Posterior cingulate gyrus (tissue), 11 donors: ENCODE measurements around the gene ZNF32.

ENCODE experiments used
- DNase-seq, 10 donors: peaks; one replicate each; pipeline versions ENCODE4 v3.0.0 to v3.0.0-alpha.2; 2020 to 2021; ENCODE audit warnings: mixed read lengths in 3 of 10
- intact Hi-C: fragments of 100-400 bp; cut with DNase I; formaldehyde crosslinking; loops from one replicate; pipeline ENCODE4 v1.15.1; 2023

Gene ZNF32

DNA sequence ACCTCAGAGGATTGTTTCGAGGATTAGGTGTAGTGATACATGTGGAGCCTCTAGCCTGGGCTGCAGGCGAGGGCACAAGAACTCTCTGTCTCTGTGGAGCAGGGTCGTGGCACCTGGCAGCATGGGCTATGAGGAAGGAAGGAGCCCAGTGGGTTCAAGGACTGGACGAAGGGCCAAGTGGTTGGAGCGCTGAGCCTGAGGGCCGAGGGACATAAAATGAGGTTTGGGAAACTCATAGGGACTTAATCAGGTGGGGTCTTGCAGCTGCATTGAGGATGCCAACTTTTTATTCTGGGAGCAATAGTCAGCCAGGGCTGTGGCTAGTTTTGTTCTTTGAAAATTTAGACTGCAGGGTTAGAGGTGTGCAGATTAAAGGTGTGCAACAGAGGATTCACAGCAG lies 33.0 kb upstream of the ZNF32 start:
- DNase-seq = no peak
- intact Hi-C loops = no loop called here

DNA sequence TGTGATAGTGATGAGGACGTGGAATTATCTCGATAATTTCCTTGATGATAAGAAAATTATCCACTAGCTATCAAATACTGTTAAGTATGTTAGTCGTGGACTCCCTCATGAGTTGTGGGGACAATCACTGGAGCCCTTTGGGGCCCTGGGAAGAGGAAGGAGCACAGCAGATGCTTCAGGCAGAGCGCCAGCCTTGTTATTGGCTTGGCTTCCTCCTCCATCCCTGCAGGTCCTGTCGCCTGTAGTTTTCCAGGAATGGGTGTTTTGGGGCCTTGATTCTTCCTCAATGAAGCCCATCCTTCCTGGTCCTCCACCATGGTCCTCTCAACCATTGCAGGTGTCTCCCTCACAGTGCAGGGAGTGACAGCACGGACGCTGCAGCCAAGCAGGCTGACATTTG lies 32.5 kb upstream of the ZNF32 start:
- no peak for DNase-seq
- intact Hi-C loops = no loop called here

DNA sequence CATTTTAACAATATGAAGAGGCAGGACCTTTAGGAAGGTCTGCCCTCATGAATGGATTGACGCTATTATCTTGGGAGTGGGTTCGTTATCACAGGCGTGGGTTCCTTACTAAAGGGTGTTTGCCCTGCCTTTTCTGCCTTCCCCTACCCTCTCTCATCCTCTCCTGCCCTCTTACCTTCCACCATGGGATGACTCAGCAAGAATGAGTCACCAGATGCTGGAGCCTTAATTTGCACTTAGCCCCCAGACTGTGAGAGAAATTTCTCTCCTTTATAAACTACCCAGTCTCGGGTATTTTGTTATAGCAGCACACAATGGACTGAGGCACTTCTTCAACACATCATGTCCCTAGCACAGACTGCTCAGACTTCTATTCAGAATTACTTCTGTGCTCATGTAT lies 31.4 kb upstream of the ZNF32 start:
- no peak for DNase-seq
- intact Hi-C loops = no loop called here

DNA sequence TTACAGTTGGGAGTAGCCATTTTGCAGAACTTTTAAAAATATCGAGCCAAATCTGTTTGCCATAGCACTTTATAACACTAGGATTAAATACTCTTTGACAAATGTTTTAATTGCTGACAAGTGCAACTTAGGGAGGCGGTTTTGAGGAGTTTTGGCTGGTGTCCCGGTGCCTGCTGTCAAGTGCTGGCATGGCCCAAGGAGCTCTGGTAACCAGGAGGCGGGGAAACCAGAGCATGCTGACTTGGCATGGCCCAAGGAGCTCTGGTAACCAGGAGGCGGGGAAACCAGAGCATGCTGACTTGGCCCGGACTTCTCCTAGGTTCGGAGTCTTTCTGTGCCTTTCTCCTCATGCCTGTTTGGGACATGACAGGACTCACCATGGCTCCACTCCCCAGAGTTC lies 30.8 kb upstream of the ZNF32 start:
- peak; percentile 40 to 92 (median 60) for DNase-seq
- intact Hi-C loops = no loop called here

DNA sequence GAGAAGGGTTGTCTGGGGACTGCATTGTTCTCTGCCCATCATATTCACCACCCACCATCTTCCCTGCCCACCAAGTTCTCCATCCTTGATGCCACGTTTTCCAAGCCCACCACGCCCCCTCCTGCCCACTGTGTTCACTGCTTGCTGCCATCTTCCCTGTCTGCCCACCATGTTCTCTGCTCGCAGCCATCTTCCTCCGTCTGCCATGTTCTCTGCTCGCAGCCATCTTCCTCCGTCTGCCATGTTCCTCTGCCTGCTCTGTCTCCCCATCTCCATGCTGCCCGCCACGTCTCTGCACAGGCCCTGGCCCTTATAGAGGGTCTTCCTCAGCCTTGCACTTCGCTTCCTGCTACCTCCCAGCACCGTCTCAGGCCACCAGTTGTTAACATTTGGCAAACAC lies 30.0 kb upstream of the ZNF32 start:
- intact Hi-C loops = no loop called here
- DNase-seq = peak in 1 of 10 donors; percentile 64

DNA sequence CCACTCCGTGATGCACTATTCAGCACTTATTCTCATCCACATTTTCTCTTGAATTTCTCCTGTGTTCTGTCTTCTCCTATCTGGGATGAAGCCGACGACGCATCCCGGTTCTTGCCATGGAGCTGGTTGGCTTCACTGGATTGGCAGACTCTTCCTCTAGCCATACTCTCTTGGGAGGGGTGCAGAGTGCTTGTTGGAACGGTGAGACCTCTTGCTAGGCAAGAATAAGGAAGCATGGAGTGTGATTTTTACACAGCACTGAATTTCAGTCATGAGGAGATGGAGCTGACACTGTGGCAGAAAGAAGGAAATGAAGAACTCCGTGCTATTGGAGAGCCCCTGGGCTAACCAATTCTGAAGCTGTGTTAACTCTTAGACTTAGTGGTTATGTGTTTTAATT lies 28.2 kb upstream of the ZNF32 start:
- intact Hi-C loops = no loop called here
- DNase-seq = no peak

DNA sequence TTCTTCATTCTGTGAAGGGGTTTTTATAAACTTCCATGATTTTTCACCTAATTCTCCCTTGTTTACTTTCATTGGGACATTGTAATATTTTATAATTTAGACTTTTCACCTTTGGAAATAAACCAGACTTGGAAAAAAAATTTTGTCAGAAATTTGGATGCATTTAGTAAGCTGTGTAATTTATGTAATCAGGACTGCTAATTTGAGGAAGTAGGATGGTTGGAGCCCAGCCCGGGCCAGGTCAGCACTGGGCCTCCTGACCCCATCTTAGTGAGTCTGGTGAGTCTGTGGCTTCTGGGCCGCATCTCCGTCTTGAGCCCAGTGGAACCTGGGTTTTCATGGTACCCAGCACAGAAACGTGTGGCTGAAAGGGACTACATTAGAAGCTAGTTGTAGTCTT lies 27.6 kb upstream of the ZNF32 start:
- intact Hi-C loops = no loop called here
- DNase-seq = no peak

DNA sequence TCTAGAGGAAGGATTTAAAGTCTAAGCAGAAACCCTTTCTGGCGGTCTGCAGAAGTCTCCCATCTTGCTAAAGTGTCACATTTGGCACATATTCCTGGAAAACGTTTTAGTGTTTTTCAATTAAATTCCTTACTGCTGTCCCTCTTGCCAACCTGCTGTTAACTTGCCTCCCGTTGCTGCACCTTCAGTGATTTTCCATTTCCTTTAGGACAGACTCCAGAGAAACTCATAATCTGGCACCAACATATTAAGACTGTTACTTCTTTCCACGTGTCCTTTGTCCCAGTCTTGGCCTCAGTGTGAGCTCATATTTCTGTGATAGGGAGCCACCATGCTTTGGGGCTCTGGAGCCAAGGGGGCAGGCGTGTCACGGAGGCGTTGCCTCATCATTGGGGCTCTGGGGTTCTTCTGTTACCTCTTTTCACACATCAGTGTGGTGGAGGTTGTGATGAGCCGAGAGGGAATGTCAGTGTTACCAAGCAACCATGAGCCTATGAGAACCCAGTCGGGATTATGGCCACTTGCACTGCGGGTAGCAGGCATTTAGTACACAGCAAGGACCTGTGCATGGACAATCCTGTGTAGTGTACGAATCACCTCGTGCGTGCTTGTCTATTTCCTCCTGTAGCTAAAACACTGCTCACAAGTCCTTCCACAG lies 26.0 kb upstream of the ZNF32 start:
- intact Hi-C loops = loop anchor here (5.0 kb wide), 1 partner anchor 638 kb away; no protein-coding TSS in a partner anchor

DNA sequence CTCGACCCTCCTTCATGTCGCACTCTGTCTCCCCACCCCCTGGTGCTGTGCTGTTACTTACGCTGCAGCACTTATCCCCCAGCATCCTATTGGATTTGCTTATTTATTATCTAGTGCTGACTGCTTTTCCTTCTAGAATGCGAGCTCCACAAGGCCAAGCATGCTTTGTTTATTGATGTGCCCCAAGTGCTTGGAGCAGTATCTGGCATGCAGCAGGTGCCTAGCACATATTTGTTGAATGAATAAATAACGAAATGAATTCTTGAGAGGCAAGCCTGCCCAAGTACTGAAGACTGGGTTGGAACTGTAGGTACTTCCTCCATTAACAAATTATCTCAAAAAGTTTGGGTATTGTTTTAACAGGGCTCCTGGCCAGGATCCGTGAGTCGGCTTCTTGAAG lies 24.8 kb upstream of the ZNF32 start:
- intact Hi-C loops = loop anchor here (5.0 kb wide), 1 partner anchor 639 kb away; no protein-coding TSS in a partner anchor
- DNase-seq = no peak

More for the DNA sequence above, 26.0 kb upstream of the ZNF32 start:
- DNase-seq = no peak

DNA sequence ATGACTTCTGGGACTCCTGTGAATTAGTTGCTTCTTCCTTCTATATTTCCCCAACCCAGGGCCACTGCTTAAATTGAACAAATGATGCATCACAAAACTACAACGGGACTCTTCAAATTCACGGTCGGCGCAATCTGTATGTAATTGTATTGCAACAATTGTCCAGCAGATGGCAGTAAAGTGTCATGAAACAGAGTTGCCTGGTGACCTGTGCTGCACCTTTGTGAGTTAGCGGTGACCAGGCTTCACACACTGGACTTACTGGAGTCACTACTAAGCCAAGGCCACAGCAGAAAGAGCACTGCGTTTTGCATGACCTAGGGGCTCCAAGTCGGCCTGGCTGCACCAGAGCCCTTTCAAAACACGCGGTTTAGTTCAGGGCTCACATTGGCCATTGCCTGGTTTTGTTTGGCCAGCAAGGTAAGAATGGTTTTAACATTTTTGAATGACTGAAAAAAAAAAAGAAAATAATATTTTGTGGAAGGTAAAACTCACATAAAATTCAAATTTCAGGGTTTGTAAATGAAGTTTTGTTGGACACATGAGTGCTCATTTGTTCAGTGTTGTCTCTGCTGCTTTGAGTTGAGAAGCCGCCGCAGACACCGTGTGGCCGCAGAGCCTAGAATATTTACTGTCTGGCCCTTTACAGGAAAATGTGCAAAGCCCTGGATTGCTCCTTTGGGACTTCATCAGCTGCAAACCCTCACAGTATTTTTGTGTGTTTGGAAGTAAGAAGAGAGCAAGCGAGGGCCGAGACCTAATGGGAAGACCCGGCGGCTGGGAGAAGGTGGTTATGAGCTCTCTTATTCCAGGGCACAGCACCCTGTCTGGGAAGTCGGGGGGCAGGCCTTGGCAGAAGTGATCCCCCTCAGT lies 23.2 kb upstream of the ZNF32 start:
- peak in 2 of 10 donors; percentile 27 to 69 for DNase-seq
- intact Hi-C loops = loop anchor here (1.0 to 5.0 kb wide), 3 partner anchors 640 to 1193 kb away; no protein-coding TSS in a partner anchor

DNA sequence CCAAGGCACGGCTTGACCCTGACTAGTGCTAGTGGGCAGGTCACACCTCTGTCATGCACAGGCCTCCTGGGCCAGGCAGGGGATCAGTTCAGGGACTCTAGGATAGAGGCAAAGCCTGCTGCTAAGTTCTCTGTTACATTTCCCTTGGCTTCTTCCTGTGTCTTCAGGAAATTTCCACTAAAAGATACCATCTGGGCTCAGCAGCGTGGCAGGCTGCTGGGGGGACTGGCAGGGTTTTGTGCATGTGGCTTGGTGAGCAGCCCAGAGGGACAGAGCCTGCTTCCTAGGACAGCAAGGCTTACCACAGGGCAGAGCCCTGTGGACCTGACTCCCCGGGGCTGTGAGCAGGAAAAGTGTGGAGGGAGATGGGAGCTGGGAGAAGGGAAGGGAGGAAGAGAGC lies 20.7 kb upstream of the ZNF32 start:
- intact Hi-C loops = no loop called here
- DNase-seq = no peak

DNA sequence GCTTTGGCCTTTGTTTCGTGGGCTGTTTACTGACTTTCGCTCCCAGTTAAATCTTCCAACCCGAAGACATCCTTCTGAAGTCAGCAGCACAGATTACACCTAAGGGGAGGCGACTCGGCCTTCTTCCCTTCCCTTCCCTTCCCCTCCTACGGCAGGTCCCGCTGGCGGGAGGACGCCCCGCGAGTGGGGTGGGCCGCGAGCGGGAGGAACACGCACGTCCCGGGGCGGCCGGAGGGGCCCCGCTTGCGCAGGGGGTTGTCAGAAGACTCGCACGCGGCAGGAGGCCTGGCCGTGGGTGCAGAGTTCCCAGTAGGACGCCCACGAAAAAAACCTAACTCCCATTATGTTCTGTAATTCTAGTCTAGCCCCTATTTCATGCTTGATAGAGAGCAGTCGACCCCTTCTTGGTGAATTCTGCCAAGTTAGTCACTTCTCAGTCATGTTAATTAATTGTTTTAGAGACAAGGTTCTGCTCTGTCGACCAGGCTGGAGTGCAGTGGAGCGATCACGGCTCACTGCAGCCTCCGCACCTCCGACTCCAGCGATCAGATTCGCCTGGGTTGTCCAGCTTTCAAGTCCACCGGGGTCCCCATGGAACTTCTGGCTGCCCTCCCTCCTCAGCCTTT lies 19.2 kb upstream of the ZNF32 start:
- DNase-seq = no peak
- intact Hi-C loops = no loop called here

DNA sequence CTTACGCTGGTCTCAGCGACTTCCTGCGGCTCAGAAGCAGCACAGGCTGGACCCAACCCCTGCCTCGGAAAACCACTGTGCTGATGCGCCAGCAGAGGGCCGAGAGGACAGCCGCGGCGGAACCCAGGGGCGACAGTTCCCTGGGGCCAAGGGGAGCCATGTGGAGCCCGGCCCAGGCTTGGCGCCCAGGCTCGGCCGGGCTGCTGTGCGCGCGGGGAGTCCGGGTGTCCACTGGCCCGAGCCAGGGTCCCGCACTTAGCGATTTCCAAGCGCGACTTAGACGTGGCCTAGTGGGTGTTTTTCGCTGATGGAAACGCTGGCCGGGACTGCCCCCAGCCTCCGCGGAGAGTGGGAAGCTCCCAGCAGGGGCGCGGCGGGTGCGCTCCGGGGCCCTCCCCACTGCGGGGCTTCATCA lies 18.6 kb upstream of the ZNF32 start:
- DNase-seq = peak in 2 of 10 donors; percentile 74 to 80
- intact Hi-C loops = no loop called here

DNA sequence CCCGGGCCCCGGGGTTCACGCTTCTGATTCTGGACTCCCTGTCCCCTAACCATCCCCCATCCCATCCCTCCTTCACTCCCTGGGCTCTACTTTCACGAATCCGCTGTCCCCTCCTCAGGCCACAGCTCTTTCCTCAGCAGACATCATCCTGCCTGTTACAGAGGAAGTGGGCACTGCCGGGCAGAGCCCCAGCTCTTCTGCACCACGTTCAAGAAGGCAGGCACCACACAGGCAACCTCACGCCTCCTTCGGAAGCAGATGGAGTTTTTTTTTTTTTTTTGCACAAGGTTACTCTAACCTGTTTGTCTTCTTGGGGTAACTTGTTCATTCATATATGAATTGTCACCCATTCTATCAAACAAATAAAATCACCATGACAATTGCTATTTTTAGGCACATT lies 17.9 kb upstream of the ZNF32 start:
- DNase-seq = no peak
- intact Hi-C loops = no loop called here

DNA sequence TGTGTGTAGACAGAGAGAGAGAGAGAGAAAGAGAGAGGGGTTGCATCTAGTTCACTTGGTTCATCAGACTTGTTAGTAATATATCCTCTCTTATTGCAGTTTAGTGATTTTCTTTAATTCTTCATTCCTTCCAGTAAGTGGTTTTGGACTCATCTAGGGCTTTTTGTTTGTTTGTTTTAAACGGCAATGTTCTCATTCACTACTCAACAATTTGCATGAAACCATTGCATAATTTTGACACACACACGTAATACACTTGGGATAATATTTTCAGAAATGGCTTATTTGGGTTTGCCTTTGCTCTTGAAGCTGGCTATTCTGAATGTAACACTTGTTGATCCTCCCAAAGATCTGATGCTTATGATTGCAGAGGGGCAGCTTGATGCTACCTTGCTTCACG lies 16.4 kb upstream of the ZNF32 start:
- no peak for DNase-seq
- intact Hi-C loops = no loop called here

DNA sequence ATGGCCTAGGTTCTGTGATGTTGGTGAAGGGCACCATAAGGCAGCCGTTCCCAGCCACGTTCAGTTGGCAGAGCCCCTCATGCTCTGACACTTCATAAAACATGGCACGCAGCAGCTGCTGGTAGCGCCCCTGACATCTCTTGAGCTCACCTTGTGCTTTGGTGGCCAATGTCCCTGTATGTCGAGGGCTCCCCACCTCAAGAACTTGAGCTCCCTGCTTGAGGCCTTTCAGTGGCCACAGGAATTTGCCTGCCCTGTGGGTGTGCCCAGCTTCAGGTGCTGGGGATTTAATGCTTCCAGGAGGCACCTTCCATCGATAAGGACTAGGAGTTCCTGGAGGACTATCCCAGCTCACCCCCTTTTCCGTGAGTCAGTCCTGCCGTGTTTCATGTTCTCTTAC lies 9.5 kb upstream of the ZNF32 start:
- DNase-seq = no peak
- intact Hi-C loops = no loop called here

DNA sequence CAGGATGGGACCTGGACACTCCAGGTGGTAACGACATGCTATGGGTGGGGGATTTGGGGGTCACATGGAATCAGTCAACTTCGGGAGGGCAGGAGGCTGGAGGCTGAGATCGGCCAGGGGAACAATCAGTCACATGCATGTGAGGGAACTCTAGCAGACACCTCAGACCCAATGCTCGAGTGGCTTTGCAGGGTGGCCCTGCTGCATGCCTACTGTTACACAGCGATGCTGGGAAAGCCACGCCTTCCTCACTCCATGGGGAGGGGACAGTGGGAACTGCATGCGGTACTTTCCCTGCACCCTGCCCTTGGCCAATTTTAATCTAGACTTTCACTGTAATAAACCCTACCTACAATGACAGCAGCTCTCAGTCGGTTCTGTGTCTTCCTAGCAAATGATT lies 6.6 kb upstream of the ZNF32 start:
- no peak for DNase-seq
- intact Hi-C loops = no loop called here

DNA sequence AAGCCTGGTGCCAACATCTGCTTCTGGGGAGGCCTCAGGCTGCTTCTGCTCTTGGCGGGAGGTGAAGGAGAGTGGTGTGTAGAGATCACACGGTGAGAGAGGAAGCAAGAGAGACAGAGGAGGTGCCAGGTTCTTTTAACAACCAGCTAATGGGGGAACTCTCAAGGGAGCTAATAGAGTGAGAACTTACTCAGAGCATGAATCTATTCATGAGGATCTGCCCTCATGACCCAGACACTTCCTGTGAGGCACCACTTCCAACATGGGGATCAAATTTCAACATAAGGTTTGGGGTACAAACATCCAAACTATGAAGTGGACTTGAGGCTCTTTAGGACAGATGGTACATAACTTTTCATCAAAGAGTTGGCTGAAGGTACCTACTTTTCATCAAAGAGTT lies 5.1 kb upstream of the ZNF32 start:
- no peak for DNase-seq
- intact Hi-C loops = no loop called here

DNA sequence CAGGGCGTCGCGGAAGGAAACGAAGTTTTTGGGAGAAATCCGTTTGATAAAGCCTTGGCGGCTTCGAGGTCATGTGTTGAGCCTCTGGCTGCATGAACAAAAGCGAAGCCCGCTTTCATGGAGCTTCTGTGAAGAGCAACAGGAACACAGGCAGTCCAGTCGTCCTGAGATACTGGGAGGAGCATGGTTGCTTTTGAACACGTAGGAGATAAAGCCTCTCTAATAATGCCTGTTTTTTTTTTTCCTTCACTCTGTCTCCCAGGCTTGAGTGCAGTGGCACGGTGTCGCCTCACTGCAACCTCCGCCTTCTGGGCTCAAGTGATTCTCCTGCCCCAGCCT lies 473 bp upstream of the ZNF32 start:
- no peak for DNase-seq
- intact Hi-C loops = loop anchor here (2.0 to 10.0 kb wide), 2 partner anchors 42 to 1094 kb away; partner anchors contain the start of gene ZNF485

DNA sequence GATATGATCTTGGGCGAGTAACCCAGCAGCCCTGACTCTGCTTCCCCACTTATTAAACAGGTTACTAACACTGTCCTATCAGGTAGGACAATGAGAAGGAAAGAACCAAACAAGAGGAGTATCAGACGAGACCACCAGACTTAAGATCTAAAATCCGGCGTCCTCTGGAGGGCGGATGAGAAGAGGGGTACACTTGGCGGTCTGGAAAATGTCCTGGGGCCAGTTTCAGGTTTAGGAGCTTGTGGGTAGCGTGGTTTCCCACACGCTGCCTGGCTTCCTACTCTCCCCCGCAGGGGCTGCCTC lies 635 bp downstream of the ZNF32 start:
- no peak for DNase-seq
- intact Hi-C loops = loop anchor here (1.0 to 10.0 kb wide), 3 partner anchors 41 to 1093 kb away; partner anchors contain the start of genes ZNF239 and ZNF485

DNA sequence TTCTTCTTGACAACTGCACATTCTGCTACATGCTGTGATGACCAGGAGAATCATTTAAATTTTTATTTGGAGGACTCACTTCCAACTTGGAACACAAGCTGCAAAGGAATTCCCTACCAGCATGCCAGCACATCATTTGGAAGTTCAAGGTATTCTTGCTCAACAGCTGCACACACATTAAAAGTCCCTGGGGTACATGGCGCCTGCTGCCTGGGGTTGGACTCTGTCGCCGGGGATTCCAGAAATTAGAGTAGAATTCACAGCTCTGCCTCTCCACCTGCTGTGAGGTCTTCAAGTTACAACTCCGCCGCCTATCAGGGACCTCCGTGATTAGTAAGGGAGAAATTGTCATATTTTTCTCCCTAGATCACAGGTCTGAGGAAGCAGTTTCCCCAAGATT lies 1.1 kb downstream of the ZNF32 start:
- intact Hi-C loops = loop anchor here (10.0 kb wide), 1 partner anchor 1093 kb away; no protein-coding TSS in a partner anchor
- DNase-seq = no peak
